Body of pancreas (tissue), 4 donors: ENCODE measurements around the gene TBL3. TPM values are rescaled to one million over a fixed set of nuclear protein-coding genes. Genes with fewer than 3 reads are reported as not detected.

Experiments
- ATAC-seq: fragments of 150-250 bp; one replicate; pipeline ENCODE4 v1.9.1; 2016
- DNase-seq, 4 donors: peaks; one replicate each; pipeline ENCODE4 v3.0.0-alpha.2; 2019
- H3K27ac ChIP-seq, 4 donors: fragments of 200-600 bp; sonication (generic); 1 replicate in 3 of 4; 2 replicates in 1 of 4; pipeline versions ENCODE4 v1.5.1 to v1.6.1; 2016 to 2019; ENCODE audit warnings: mild to moderate bottlenecking in 1 of 4, mixed read lengths in 1 of 4, moderate library complexity in 1 of 4
- H3K27me3 ChIP-seq, 2 donors: fragments of 200-600 bp; sonication (generic); one replicate each; pipeline ENCODE4 v1.6.0; 2016; ENCODE audit warnings: mild to moderate bottlenecking in 1 of 2
- H3K36me3 ChIP-seq, 2 donors: fragments of 200-600 bp; sonication (generic); replicated peaks in 1 of 2; 2 replicates each; pipeline ENCODE4 v1.5.1; 2016; ENCODE audit warnings: low read depth in 2 of 2; ENCODE audit not compliant: insufficient read depth in 1 of 2
- H3K4me1 ChIP-seq: fragments of 200-600 bp; sonication (generic); one replicate; pipeline ENCODE4 v1.6.0; 2016
- H3K4me3 ChIP-seq, 2 donors: fragments of 200-600 bp; sonication (generic); 1 replicate in 1 of 2; 2 replicates in 1 of 2; pipeline ENCODE4 v1.5.1; 2016 to 2019
- H3K9me3 ChIP-seq, 3 donors: fragments of 200-600 bp; sonication (generic); 1 replicate in 2 of 3; 2 replicates in 1 of 3; pipeline ENCODE4 v1.5.1; 2016
- CTCF ChIP-seq, 7 experiments: fragments of 450-650 bp in 4 of 7; fragments of 200-600 bp in 3 of 7; sonication (generic) in 3 of 7; IDR thresholded peaks; one replicate each; pipeline ENCODE4 v1.5.1; 2016 to 2019; ENCODE audit warnings: antibody characterized with exemption in 7 of 7
- POLR2A ChIP-seq, 3 donors: fragments of 450-650 bp; IDR thresholded peaks; one replicate each; pipeline ENCODE4 v1.6.1; 2016; ENCODE audit warnings: antibody characterized with exemption in 3 of 3, mild to moderate bottlenecking in 2 of 3
- WGBS, 2 donors: methylation state at CpG; one replicate each; pipeline ENCODE4 v1.1.5; 2017; 5-methylcytosine and 5-hydroxymethylcytosine counted together
- intact Hi-C: fragments of 100-400 bp; cut with DNase I; formaldehyde crosslinking; loops from one replicate; pipeline ENCODE4 v1.15.1; 2023
- total RNA-seq, 2 donors: library from RNA; depleted of rRNA; stranded (reverse); fragments of >200 nt; gene quantifications; one replicate each; pipeline ENCODE4 v1.1.0, GENCODE V29; 2016

TBL3 gene
- total RNA-seq, 2 donors from 2014 or later: 38.9 to 40.7 TPM

- Histone ChIP-seq H3K4me3 (no peak overlapping the region), H3K27ac (no peak overlapping the region), H3K4me1 (peaks cover 18% of the 10 kb centered on the region), H3K36me3 (no peaks in the 10 kb centered on the region), H3K27me3 (no peaks in the 10 kb centered on the region), H3K9me3 (no peaks in the 10 kb centered on the region)
- intact Hi-C loops: no loop called here
- WGBS, 2 donors: 79 to 82% methylated on average over 19 of the region's 19 CpGs
- DNase-seq: peak in 1 of 4 donors; percentile 47
- no peak for TF ChIP-seq POLR2A (IDR thresholded peaks at IDR 0.05)
- TF ChIP-seq CTCF (IDR thresholded peaks at IDR 0.05): no peak
- no peak for ATAC-seq
Measured at GRCh38 chr16:1945559-1946391, 26.1 kb upstream of the TBL3 start.

- H3K36me3 ChIP-seq: no peaks in the 10 kb centered on the region
- no peaks in the 10 kb centered on the region for H3K27me3 ChIP-seq
- no peak for DNase-seq
- no peak overlapping the region for H3K27ac ChIP-seq
- peaks cover 16% of the 10 kb centered on the region for H3K4me1 ChIP-seq
- no peak for ATAC-seq
- intact Hi-C loops: no loop called here
- no peaks in the 10 kb centered on the region for H3K9me3 ChIP-seq
- WGBS, 2 donors: 85 to 94% methylated on average over 13 to 38 of the region's 38 CpGs
- H3K4me3 ChIP-seq: no peak overlapping the region
- TF ChIP-seq POLR2A (IDR thresholded peaks at IDR 0.05) (no peak), CTCF (IDR thresholded peaks at IDR 0.05) (no peak)
Measured at GRCh38 chr16:1946495-1947368, 25.1 kb upstream of the TBL3 start.

GRCh38 chr16:1947369-1947670 lies 24.5 kb upstream of the TBL3 start:
- DNase-seq (no peak), ATAC-seq (no peak)
- H3K4me3 ChIP-seq: no peak overlapping the region
- no peak overlapping the region for H3K27ac ChIP-seq
- intact Hi-C loops: no loop called here
- H3K9me3 ChIP-seq: no peaks in the 10 kb centered on the region
- no peaks in the 10 kb centered on the region for H3K27me3 ChIP-seq
- peaks cover 10% of the 10 kb centered on the region for H3K4me1 ChIP-seq
- TF ChIP-seq POLR2A (IDR thresholded peaks at IDR 0.05) (no peak), CTCF (IDR thresholded peaks at IDR 0.05) (no peak)
- no peaks in the 10 kb centered on the region for H3K36me3 ChIP-seq
- 94% methylated on average over 9 of the region's 9 CpGs; no CpG with 5 or more reads in 1 of the 2 donors for WGBS, 2 donors

GRCh38 chr16:1949507-1949906 lies 22.3 kb upstream of the TBL3 start:
- no peaks in the 10 kb centered on the region for H3K9me3 ChIP-seq
- H3K4me1 ChIP-seq: peaks cover 5% of the 10 kb centered on the region
- no peaks in the 10 kb centered on the region for H3K36me3 ChIP-seq
- intact Hi-C loops: no loop called here
- no peak overlapping the region for H3K27ac ChIP-seq
- DNase-seq: no peak
- WGBS, 2 donors: 82 to 92% methylated on average over 6 to 10 of the region's 11 CpGs
- TF ChIP-seq CTCF (IDR thresholded peaks at IDR 0.05): no peak
- TF ChIP-seq POLR2A (IDR thresholded peaks at IDR 0.05): no peak
- no peak for ATAC-seq
- H3K27me3 ChIP-seq: no peaks in the 10 kb centered on the region
- no peak overlapping the region for H3K4me3 ChIP-seq
